ENCODE measurements around the gene EIF3A. TPM values are rescaled to one million over a fixed set of nuclear protein-coding genes. Genes with fewer than 3 reads are reported as not detected.

EIF3A gene
- total RNA-seq, 4 donors from 2014 or later: 124 to 149 (median 136) TPM

GRCh38 chr10:119119400-119119799 is 38.8 kb upstream of the EIF3A start:
- no peak overlapping the region for H3K4me3 ChIP-seq
- peak overlapping the region in 1 of 4 donors; percentile 68 for H3K27ac ChIP-seq
- no peak for TF ChIP-seq POLR2AphosphoS5 (IDR thresholded peaks at IDR 0.05)
- no peak for TF ChIP-seq CTCF (IDR thresholded peaks at IDR 0.05)
- no peak for TF ChIP-seq EP300 (IDR thresholded peaks at IDR 0.05)
- no peak for ATAC-seq
- no peaks in the 10 kb centered on the region for H3K27me3 ChIP-seq
- WGBS, 2 donors (ENCODE audit: low coverage in 1 of 2): 86% methylated on average over 1 of the region's 1 CpG; no CpG with 5 or more reads in 1 of the 2 donors
- H3K9me3 ChIP-seq: no peaks in the 10 kb centered on the region
- H3K4me1 ChIP-seq: peaks cover 0 to 17% (median 0%) of the 10 kb centered on the region in 3 donors
- H3K36me3 ChIP-seq: peaks cover 0 to 87% of the 10 kb centered on the region in 2 donors

- TF ChIP-seq CTCF (IDR thresholded peaks at IDR 0.05): no peak
- no peak for TF ChIP-seq EP300 (IDR thresholded peaks at IDR 0.05)
- no peak for TF ChIP-seq POLR2A (IDR thresholded peaks at IDR 0.05)
- TF ChIP-seq POLR2AphosphoS5 (IDR thresholded peaks at IDR 0.05): no peak
- WGBS, 2 donors (ENCODE audit: low coverage in 1 of 2): 94 to 100% methylated on average over 3 to 5 of the region's 5 CpGs
- no peak for ATAC-seq
- H3K4me1 ChIP-seq: peaks cover 0 to 28% (median 0%) of the 10 kb centered on the region in 3 donors
- peaks cover 0 to 87% of the 10 kb centered on the region in 2 donors for H3K36me3 ChIP-seq
- H3K27me3 ChIP-seq: no peaks in the 10 kb centered on the region
- no peak overlapping the region for H3K4me3 ChIP-seq
- no peak overlapping the region for H3K27ac ChIP-seq
- no peaks in the 10 kb centered on the region for H3K9me3 ChIP-seq
Measured at GRCh38 chr10:119118231-119118630, 37.6 kb upstream of the EIF3A start.

GRCh38 chr10:119116326-119116951 is 35.8 kb upstream of the EIF3A start:
- no peak for ATAC-seq
- Histone ChIP-seq H3K27ac (no peak overlapping the region), H3K4me1 (peaks cover 0 to 29% (median 0%) of the 10 kb centered on the region in 3 donors), H3K9me3 (no peaks in the 10 kb centered on the region), H3K4me3 (no peak overlapping the region), H3K36me3 (peaks cover 0 to 87% of the 10 kb centered on the region in 2 donors), H3K27me3 (no peaks in the 10 kb centered on the region)
- no peak for TF ChIP-seq CTCF (IDR thresholded peaks at IDR 0.05)
- no peak for TF ChIP-seq POLR2A (IDR thresholded peaks at IDR 0.05)
- TF ChIP-seq EP300 (IDR thresholded peaks at IDR 0.05): no peak
- TF ChIP-seq POLR2AphosphoS5 (IDR thresholded peaks at IDR 0.05): no peak
- WGBS, 2 donors (ENCODE audit: low coverage in 1 of 2): 87 to 100% methylated on average over 2 to 5 of the region's 6 CpGs

- Histone ChIP-seq H3K4me3 (no peak overlapping the region), H3K27me3 (no peaks in the 10 kb centered on the region), H3K4me1 (peaks cover 0 to 27% (median 0%) of the 10 kb centered on the region in 3 donors), H3K27ac (no peak overlapping the region), H3K36me3 (peaks cover 0 to 88% of the 10 kb centered on the region in 2 donors), H3K9me3 (no peaks in the 10 kb centered on the region)
- TF ChIP-seq EP300 (IDR thresholded peaks at IDR 0.05) (no peak), POLR2AphosphoS5 (IDR thresholded peaks at IDR 0.05) (no peak), POLR2A (IDR thresholded peaks at IDR 0.05) (no peak), CTCF (IDR thresholded peaks at IDR 0.05) (no peak)
- no peak for ATAC-seq
- WGBS, 2 donors (ENCODE audit: low coverage in 1 of 2): 75 to 85% methylated on average over 6 to 8 of the region's 9 CpGs
Measured at GRCh38 chr10:119115926-119116325, 35.3 kb upstream of the EIF3A start.
